Breast epithelium (tissue), 4 donors: Measurements from ENCODE around the gene COL18A1. TPM values are rescaled to one million over a fixed set of nuclear protein-coding genes. Genes with fewer than 3 reads are reported as not detected.
"Not testable (repeated sequence)": the region's sequence is repeated elsewhere in the genome, so short reads cannot be mapped to it uniquely, and the experiment has no call there.

Experiments
- DNase-seq, 2 donors: peaks; one replicate each; pipeline ENCODE4 v3.0.0-alpha.2; 2019; ENCODE audit warnings: low spot score in 2 of 2
- H3K27ac ChIP-seq, 2 donors: fragments of 200-600 bp; sonication (generic) in 1 of 2; one replicate each; pipeline ENCODE4 v1.5.1; 2016 to 2019; ENCODE audit warnings: mild to moderate bottlenecking in 1 of 2
- H3K27me3 ChIP-seq, 2 donors: fragments of 200-600 bp; sonication (generic) in 1 of 2; one replicate each; pipeline versions ENCODE4 v1.5.1 to v1.6.0; 2017 to 2019; ENCODE audit warnings: control low read depth in 1 of 2, mild to moderate bottlenecking in 1 of 2
- H3K36me3 ChIP-seq: fragments of 200-600 bp; one replicate; pipeline ENCODE4 v1.5.1; 2019
- H3K4me1 ChIP-seq, 2 donors: fragments of 200-600 bp; sonication (generic); one replicate each; pipeline ENCODE4 v1.5.1; 2016 to 2019; ENCODE audit warnings: control low read depth in 1 of 2
- H3K4me3 ChIP-seq, 3 donors: fragments of 200-600 bp; sonication (generic); 1 replicate in 2 of 3; 2 replicates in 1 of 3; pipeline ENCODE4 v1.5.1; 2016 to 2019; ENCODE audit warnings: mild to moderate bottlenecking in 3 of 3, moderate library complexity in 2 of 3
- H3K9me3 ChIP-seq, 2 donors: fragments of 200-600 bp; sonication (generic) in 1 of 2; one replicate each; pipeline ENCODE4 v1.5.1; 2016 to 2019; ENCODE audit warnings: control low read depth in 1 of 2
- POLR2A ChIP-seq: fragments of 450-650 bp; IDR thresholded peaks from one replicate; pipeline ENCODE4 v1.6.1; 2016; ENCODE audit warnings: antibody characterized with exemption, mild to moderate bottlenecking, moderate library complexity
- POLR2AphosphoS5 ChIP-seq, 3 donors: sonication (generic); formaldehyde crosslinking; IDR thresholded peaks; one replicate each; pipeline ENCODE4 v1.6.1; 2017; ENCODE audit warnings: antibody characterized with exemption in 3 of 3
- intact Hi-C: fragments of 100-400 bp; cut with DNase I; formaldehyde crosslinking; loops from one replicate; pipeline ENCODE4 v1.15.1; 2023; ENCODE audit warnings: low total_unique reads
- total RNA-seq, 3 donors: library from RNA; depleted of rRNA; stranded (reverse); fragments of >200 nt; gene quantifications; one replicate each; pipeline ENCODE4 v1.1.0, GENCODE V29; 2016
- TF ChIP-seq, protein P1 (sequence below), 3 donors: fragments of 450-650 bp; IDR thresholded peaks; one replicate each; pipeline ENCODE4 v1.5.1; 2016 to 2017; ENCODE audit warnings: antibody characterized with exemption in 3 of 3, mild to moderate bottlenecking in 3 of 3, moderate library complexity in 3 of 3

COL18A1 gene
- total RNA-seq, 3 donors from 2014 or later, result 48.3 to 62.9 (median 55.8) TPM

GRCh38 chr21:45433911-45434644 is 29.1 kb downstream of the COL18A1 start:
- no peak for DNase-seq
- H3K9me3 ChIP-seq, result no peaks in the 10 kb centered on the region
- no peaks in the 10 kb centered on the region for H3K27me3 ChIP-seq
- intact Hi-C loops, result no loop called here
- H3K36me3 ChIP-seq, result no peaks in the 10 kb centered on the region
- no peak overlapping the region for H3K27ac ChIP-seq
- peaks cover 6 to 10% of the 10 kb centered on the region in 2 donors for H3K4me1 ChIP-seq
- no peak overlapping the region for H3K4me3 ChIP-seq
- TF ChIP-seq POLR2A (no peak), POLR2AphosphoS5 (IDR thresholded peaks at IDR 0.05) (no peak)
- TF ChIP-seq, protein P1, sequence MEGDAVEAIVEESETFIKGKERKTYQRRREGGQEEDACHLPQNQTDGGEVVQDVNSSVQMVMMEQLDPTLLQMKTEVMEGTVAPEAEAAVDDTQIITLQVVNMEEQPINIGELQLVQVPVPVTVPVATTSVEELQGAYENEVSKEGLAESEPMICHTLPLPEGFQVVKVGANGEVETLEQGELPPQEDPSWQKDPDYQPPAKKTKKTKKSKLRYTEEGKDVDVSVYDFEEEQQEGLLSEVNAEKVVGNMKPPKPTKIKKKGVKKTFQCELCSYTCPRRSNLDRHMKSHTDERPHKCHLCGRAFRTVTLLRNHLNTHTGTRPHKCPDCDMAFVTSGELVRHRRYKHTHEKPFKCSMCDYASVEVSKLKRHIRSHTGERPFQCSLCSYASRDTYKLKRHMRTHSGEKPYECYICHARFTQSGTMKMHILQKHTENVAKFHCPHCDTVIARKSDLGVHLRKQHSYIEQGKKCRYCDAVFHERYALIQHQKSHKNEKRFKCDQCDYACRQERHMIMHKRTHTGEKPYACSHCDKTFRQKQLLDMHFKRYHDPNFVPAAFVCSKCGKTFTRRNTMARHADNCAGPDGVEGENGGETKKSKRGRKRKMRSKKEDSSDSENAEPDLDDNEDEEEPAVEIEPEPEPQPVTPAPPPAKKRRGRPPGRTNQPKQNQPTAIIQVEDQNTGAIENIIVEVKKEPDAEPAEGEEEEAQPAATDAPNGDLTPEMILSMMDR (IDR thresholded peaks at IDR 0.05), result no peak

DNA sequence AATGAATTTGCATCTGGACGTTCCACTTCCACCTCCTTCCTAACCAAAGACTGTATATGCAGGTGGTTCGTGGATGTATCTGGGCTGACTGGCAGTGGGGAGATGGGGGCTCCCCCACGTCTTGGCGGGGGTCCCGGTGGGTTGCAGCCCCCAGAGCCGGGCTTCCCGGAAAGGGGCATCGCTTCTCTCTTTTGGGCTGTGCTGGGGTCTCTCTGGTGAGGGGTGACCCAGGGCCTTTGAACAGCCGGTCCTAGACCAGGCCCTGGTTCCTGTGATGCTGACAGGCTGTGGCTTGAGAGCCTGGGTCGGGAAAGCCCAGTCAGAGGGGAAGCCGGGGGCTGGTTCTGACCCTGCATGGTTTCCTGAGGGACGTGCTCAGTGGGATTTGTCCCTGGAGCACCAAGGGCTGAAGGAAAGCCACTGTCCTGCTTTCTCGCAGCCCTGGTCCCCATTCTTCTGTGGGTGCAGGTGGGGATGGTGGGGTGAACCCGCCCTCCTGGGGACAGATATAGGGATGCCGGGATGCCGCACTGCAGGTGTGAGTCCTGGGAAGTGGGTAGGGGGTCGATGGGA is 29.8 kb downstream of the COL18A1 start:
- intact Hi-C loops, result no loop called here
- Histone ChIP-seq H3K4me3 (no peak overlapping the region), H3K9me3 (no peaks in the 10 kb centered on the region), H3K4me1 (peaks cover 6 to 10% of the 10 kb centered on the region in 2 donors), H3K36me3 (no peaks in the 10 kb centered on the region), H3K27me3 (no peaks in the 10 kb centered on the region), H3K27ac (no peak overlapping the region)
- TF ChIP-seq POLR2AphosphoS5 (IDR thresholded peaks at IDR 0.05) (no peak), POLR2A (no peak)
- TF ChIP-seq, protein P1 (IDR thresholded peaks at IDR 0.05), result no peak
- no peak for DNase-seq

GRCh38 chr21:45435405-45435981 is 30.5 kb downstream of the COL18A1 start:
- no peak overlapping the region for H3K4me3 ChIP-seq
- H3K27ac ChIP-seq, result peak overlapping the region in 1 of 2 donors; percentile 43
- no peaks in the 10 kb centered on the region for H3K9me3 ChIP-seq
- peaks cover 6 to 10% of the 10 kb centered on the region in 2 donors for H3K4me1 ChIP-seq
- no peaks in the 10 kb centered on the region for H3K36me3 ChIP-seq
- no peaks in the 10 kb centered on the region for H3K27me3 ChIP-seq
- TF ChIP-seq POLR2AphosphoS5 (IDR thresholded peaks at IDR 0.05), result no peak
- TF ChIP-seq POLR2A, result no peak
- TF ChIP-seq, protein P1 (IDR thresholded peaks at IDR 0.05), result no peak
- no peak for DNase-seq
- intact Hi-C loops, result no loop called here

- Histone ChIP-seq H3K27me3 (no peaks in the 10 kb centered on the region), H3K36me3 (no peaks in the 10 kb centered on the region), H3K4me3 (no peak overlapping the region), H3K9me3 (no peaks in the 10 kb centered on the region), H3K27ac (peak overlapping the region; percentile 13 to 43), H3K4me1 (peaks cover 6% of the 10 kb centered on the region in 2 donors)
- intact Hi-C loops, result no loop called here
- TF ChIP-seq POLR2AphosphoS5 (IDR thresholded peaks at IDR 0.05), result no peak
- TF ChIP-seq POLR2A, result no peak
- TF ChIP-seq, protein P1 (IDR thresholded peaks at IDR 0.05), result no peak
- no peak for DNase-seq
These were observed 31.5 kb downstream of the COL18A1 start for GRCh38 chr21:45436351-45437065.

GRCh38 chr21:45437844-45438243 is 32.9 kb downstream of the COL18A1 start:
- not testable (repeated sequence) for H3K4me1 ChIP-seq, H3K27me3 ChIP-seq, H3K27ac ChIP-seq, H3K9me3 ChIP-seq, H3K36me3 ChIP-seq, H3K4me3 ChIP-seq, DNase-seq
- intact Hi-C loops, result loop anchor here (2.0 kb wide), 1 partner anchor 145 kb away; no protein-coding TSS in a partner anchor
